GM20000 (cell line): ENCODE measurements around the gene BMERB1.

Experiments
- DNase-seq: peaks from one replicate; pipeline ENCODE4 v3.0.0; 2012; ENCODE audit warnings: low spot score
- CTCF ChIP-seq: IDR thresholded peaks from 2 replicates; pipeline ENCODE4 v1.5.1; 2012; ENCODE audit warnings: mild to moderate bottlenecking, control low read depth; ENCODE audit errors: extremely low read depth, missing control alignments

Gene BMERB1

GRCh38 chr16:15519790-15520189, 85.4 kb downstream of the BMERB1 start:
- no peak for DNase-seq
- no peak for TF ChIP-seq CTCF

- DNase-seq: no peak
- no peak for TF ChIP-seq CTCF
Observed at GRCh38 chr16:15521390-15521757, 87.0 kb downstream of the BMERB1 start.

- no peak for TF ChIP-seq CTCF
- no peak for DNase-seq
Observed at GRCh38 chr16:15521758-15522509, 87.5 kb downstream of the BMERB1 start.

- DNase-seq: no peak
- no peak for TF ChIP-seq CTCF
Observed at GRCh38 chr16:15523092-15523541, 88.7 kb downstream of the BMERB1 start.

- no peak for TF ChIP-seq CTCF
- no peak for DNase-seq
Observed at GRCh38 chr16:15523939-15524338, 89.6 kb downstream of the BMERB1 start.

- TF ChIP-seq CTCF: no peak
- DNase-seq: no peak
Observed at GRCh38 chr16:15524966-15525365, 90.6 kb downstream of the BMERB1 start.

GRCh38 chr16:15526097-15526496, 91.7 kb downstream of the BMERB1 start:
- DNase-seq: no peak
- no peak for TF ChIP-seq CTCF
